MM.1S (cell line): Measurements from ENCODE around the gene ROCK2.

Experiments used
- DNase-seq: peaks from one replicate; pipeline ENCODE4 v3.0.0-alpha.2; 2015
- H2AFZ ChIP-seq: fragments of 300-600 bp; sonication (generic); 2 replicates; pipeline ENCODE4 v1.6.0; 2016; ENCODE audit warnings: antibody characterized with exemption, low read length
- H3F3A ChIP-seq: fragments of 300-600 bp; sonication (generic); 2 replicates; pipeline ENCODE4 v1.6.1; 2016; ENCODE audit warnings: mild to moderate bottlenecking, antibody characterized with exemption, low read length, moderate library complexity, mixed read lengths; ENCODE audit not compliant: insufficient read depth
- H3K27ac ChIP-seq: fragments of 300-600 bp; sonication (generic); 2 replicates; pipeline ENCODE4 v1.5.1; 2016; ENCODE audit warnings: mild to moderate bottlenecking, low read length
- H3K27me3 ChIP-seq: fragments of 300-600 bp; sonication (generic); replicated peaks from 2 replicates; pipeline ENCODE4 v1.6.0; 2016; ENCODE audit warnings: low read length; ENCODE audit not compliant: insufficient read depth
- H3K36me3 ChIP-seq: fragments of 300-600 bp; sonication (generic); replicated peaks from 2 replicates; pipeline ENCODE4 v1.6.1; 2016; ENCODE audit warnings: mild to moderate bottlenecking, low read length, mixed read lengths; ENCODE audit not compliant: insufficient read depth
- H3K4me1 ChIP-seq: fragments of 300-600 bp; sonication (generic); 2 replicates; pipeline ENCODE4 v1.6.1; 2016; ENCODE audit warnings: low read length, mixed read lengths
- H3K4me2 ChIP-seq: fragments of 300-600 bp; sonication (generic); 2 replicates; pipeline ENCODE4 v1.6.0; 2016; ENCODE audit warnings: low read depth, low read length
- H3K4me3 ChIP-seq: fragments of 300-600 bp; sonication (generic); 2 replicates; pipeline ENCODE4 v1.5.1; 2016; ENCODE audit warnings: low read length, mixed read lengths
- H3K79me2 ChIP-seq: fragments of 300-600 bp; sonication (generic); 2 replicates; pipeline ENCODE4 v1.6.1; 2016; ENCODE audit warnings: mixed run types, low read length, mixed read lengths
- H3K9ac ChIP-seq: fragments of 300-600 bp; sonication (generic); 2 replicates; pipeline ENCODE4 v1.6.1; 2016; ENCODE audit warnings: low read length, mixed read lengths
- H3K9me2 ChIP-seq: fragments of 300-600 bp; sonication (generic); replicated peaks from 2 replicates; pipeline ENCODE4 v1.6.1; 2016; ENCODE audit warnings: mild to moderate bottlenecking, low read length, mixed read lengths; ENCODE audit not compliant: insufficient read depth
- H3K9me3 ChIP-seq: fragments of 300-600 bp; sonication (generic); replicated peaks from 2 replicates; pipeline ENCODE4 v1.6.1; 2016; ENCODE audit warnings: mild to moderate bottlenecking, low read length, mixed read lengths; ENCODE audit not compliant: insufficient read depth
- H4K20me1 ChIP-seq: fragments of 300-600 bp; sonication (generic); 2 replicates; pipeline ENCODE4 v1.6.1; 2016; ENCODE audit warnings: mild to moderate bottlenecking, low read length, moderate library complexity, mixed read lengths; ENCODE audit not compliant: insufficient read depth
- EZH2 ChIP-seq: fragments of 300-600 bp; sonication (generic); optimal IDR thresholded peaks from 2 replicates; pipeline ENCODE3; 2017; ENCODE audit warnings: low read depth, mild to moderate bottlenecking, antibody characterized with exemption, low read length, mixed read lengths
- EZH2phosphoT487 ChIP-seq: fragments of 300-600 bp; sonication (generic); IDR thresholded peaks from 2 replicates; pipeline ENCODE4 v1.6.1; 2018; ENCODE audit warnings: antibody characterized with exemption, low read length
- TF ChIP-seq, protein P1 (sequence below): fragments of 300-600 bp; sonication (generic); IDR thresholded peaks from 2 replicates; pipeline ENCODE4 v1.5.1; 2016; ENCODE audit warnings: antibody characterized with exemption, low read length, mixed read lengths

The ROCK2 gene

DNA sequence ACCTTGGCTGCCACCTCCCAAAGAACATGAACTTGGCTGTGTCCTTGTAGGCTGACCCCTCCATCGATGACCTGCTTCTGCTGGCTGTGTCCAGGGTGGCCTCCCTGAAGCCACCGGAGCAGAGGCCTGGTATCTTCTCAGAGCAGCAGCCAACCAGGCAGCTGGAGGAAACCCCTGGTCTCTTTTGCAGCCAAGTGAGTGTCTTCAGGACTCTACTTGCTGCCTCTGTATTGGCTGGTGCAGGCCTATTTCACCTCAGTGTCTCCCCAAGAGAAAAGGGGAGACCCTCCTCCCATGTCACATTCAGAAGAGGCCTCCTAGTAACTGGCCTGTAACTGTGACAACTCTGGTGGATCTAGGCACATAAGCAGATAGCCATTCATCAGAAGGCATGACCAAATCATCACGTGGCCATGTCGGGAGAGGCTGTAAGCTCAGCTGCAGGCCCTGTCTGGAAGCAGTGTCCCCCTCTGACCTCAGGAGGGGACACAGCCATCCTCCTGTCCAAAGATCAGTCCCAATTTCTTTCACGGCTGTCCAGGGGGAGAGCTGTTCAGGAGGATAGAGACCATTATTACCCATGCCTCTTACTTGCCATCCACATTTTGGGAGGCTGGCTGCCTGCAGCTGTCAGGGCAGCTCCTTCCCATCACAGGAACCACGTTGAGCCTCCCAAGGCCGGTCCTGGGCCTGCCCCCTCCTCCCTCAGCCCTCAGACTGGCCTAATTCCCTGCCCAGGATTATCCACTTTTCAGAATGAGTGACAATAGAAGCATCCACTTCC is 20.9 kb upstream of the ROCK2 start:
- Histone ChIP-seq H3K9me2 (no peaks in the 10 kb centered on the region), H3K9ac (no peak overlapping the region), H3K27ac (no peak overlapping the region), H3K9me3 (no peaks in the 10 kb centered on the region), H3K36me3 (no peaks in the 10 kb centered on the region), H3F3A (no peaks in the 10 kb centered on the region), H4K20me1 (no peaks in the 10 kb centered on the region), H3K4me2 (no peak overlapping the region), H3K4me1 (peaks cover 8% of the 10 kb centered on the region; the same call in 1 of the 2 replicates), H3K4me3 (no peak overlapping the region), H3K27me3 (no peaks in the 10 kb centered on the region), H2AFZ (no peak overlapping the region), H3K79me2 (no peaks in the 10 kb centered on the region)
- DNase-seq = no peak
- TF ChIP-seq EZH2phosphoT487 = no peak
- no peak for TF ChIP-seq EZH2

GRCh38 chr2:11364565-11364887 is 20.1 kb upstream of the ROCK2 start:
- Histone ChIP-seq H2AFZ (no peak overlapping the region), H3K4me2 (no peak overlapping the region), H3K27me3 (no peaks in the 10 kb centered on the region), H3K9ac (no peak overlapping the region), H3K4me3 (no peak overlapping the region), H3K9me2 (no peaks in the 10 kb centered on the region), H3K36me3 (no peaks in the 10 kb centered on the region), H3K9me3 (no peaks in the 10 kb centered on the region), H3K27ac (no peak overlapping the region), H3K4me1 (peaks cover 8% of the 10 kb centered on the region; the same call in 1 of the 2 replicates), H3F3A (no peaks in the 10 kb centered on the region), H4K20me1 (no peaks in the 10 kb centered on the region), H3K79me2 (no peaks in the 10 kb centered on the region)
- no peak for TF ChIP-seq EZH2phosphoT487
- TF ChIP-seq, protein P1, sequence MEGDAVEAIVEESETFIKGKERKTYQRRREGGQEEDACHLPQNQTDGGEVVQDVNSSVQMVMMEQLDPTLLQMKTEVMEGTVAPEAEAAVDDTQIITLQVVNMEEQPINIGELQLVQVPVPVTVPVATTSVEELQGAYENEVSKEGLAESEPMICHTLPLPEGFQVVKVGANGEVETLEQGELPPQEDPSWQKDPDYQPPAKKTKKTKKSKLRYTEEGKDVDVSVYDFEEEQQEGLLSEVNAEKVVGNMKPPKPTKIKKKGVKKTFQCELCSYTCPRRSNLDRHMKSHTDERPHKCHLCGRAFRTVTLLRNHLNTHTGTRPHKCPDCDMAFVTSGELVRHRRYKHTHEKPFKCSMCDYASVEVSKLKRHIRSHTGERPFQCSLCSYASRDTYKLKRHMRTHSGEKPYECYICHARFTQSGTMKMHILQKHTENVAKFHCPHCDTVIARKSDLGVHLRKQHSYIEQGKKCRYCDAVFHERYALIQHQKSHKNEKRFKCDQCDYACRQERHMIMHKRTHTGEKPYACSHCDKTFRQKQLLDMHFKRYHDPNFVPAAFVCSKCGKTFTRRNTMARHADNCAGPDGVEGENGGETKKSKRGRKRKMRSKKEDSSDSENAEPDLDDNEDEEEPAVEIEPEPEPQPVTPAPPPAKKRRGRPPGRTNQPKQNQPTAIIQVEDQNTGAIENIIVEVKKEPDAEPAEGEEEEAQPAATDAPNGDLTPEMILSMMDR = no peak
- no peak for TF ChIP-seq EZH2
- DNase-seq = no peak

- Histone ChIP-seq H3K9me2 (no peaks in the 10 kb centered on the region), H3K9me3 (no peaks in the 10 kb centered on the region), H3K27me3 (no peaks in the 10 kb centered on the region), H3K9ac (no peak overlapping the region), H3K4me3 (no peak overlapping the region), H4K20me1 (no peaks in the 10 kb centered on the region), H3F3A (no peaks in the 10 kb centered on the region), H3K79me2 (no peaks in the 10 kb centered on the region), H3K4me2 (no peak overlapping the region), H2AFZ (no peak overlapping the region), H3K27ac (no peak overlapping the region), H3K36me3 (no peaks in the 10 kb centered on the region), H3K4me1 (peaks cover 8% of the 10 kb centered on the region; the same call in 1 of the 2 replicates)
- no peak for DNase-seq
- TF ChIP-seq, protein P1 = no peak
- TF ChIP-seq EZH2phosphoT487 = no peak
Observed at GRCh38 chr2:11363868-11364564, 19.6 kb upstream of the ROCK2 start.

- no peak for DNase-seq
- no peaks in the 10 kb centered on the region for H3K9me3 ChIP-seq
- no peaks in the 10 kb centered on the region for H3K36me3 ChIP-seq
- H3K27me3 ChIP-seq = no peaks in the 10 kb centered on the region
- no peaks in the 10 kb centered on the region for H3K9me2 ChIP-seq
- no peaks in the 10 kb centered on the region for H3K79me2 ChIP-seq
- TF ChIP-seq, protein P1 = no peak
- TF ChIP-seq EZH2 (no peak), EZH2phosphoT487 (no peak)
- no peak overlapping the region for H2AFZ ChIP-seq
- H3K9ac ChIP-seq = no peak overlapping the region
- H3K4me3 ChIP-seq = no peak overlapping the region
- no peak overlapping the region for H3K4me2 ChIP-seq
- no peaks in the 10 kb centered on the region for H3F3A ChIP-seq
- no peak overlapping the region for H3K27ac ChIP-seq
- no peaks in the 10 kb centered on the region for H4K20me1 ChIP-seq
- no peaks in the 10 kb centered on the region for H3K4me1 ChIP-seq
Observed at GRCh38 chr2:11359865-11360264, 15.4 kb upstream of the ROCK2 start.
